GM10847 (cell line): ENCODE measurements around the gene ZFP91.

Experiments used
- POLR2A ChIP-seq: IDR thresholded peaks from 2 replicates; pipeline ENCODE4 v1.6.1; 2011; ENCODE audit not compliant: insufficient read length; ENCODE audit errors: extremely low read depth

Gene ZFP91

GRCh38 chr11:58617976-58618557 lies 39.2 kb downstream of the ZFP91 start:
- TF ChIP-seq POLR2A = no peak

DNA sequence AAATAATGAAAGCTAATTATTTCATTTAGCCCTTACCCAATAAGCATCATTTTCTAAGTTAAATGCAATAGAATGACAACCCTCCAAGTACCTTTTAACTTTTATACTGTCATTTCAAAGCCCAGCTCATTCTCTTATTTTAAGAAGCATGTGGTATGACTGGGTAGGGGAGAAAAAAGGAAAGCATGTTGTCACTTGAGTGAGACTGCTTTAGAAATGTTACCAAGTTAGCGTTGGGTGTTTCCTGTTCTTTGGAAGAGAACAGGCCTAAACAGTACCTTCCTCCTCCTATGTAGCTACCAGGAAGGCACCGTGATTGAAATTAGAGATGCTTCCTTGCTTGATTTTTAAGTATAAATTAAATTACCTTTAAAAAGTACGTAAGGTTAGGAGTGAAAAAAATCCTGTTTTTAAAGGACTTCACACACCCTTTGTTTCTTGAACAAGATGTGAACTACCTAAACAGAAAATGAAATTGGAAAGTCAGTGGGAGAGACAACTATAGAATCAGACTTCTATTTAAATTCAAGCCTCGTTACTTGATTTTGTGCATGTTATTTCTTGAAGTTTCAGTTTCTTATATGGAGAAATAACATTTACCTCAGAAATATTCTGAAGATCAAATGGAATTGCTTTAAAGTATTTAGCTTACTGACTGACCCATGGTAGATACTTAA lies 42.9 kb downstream of the ZFP91 start:
- no peak for TF ChIP-seq POLR2A

DNA sequence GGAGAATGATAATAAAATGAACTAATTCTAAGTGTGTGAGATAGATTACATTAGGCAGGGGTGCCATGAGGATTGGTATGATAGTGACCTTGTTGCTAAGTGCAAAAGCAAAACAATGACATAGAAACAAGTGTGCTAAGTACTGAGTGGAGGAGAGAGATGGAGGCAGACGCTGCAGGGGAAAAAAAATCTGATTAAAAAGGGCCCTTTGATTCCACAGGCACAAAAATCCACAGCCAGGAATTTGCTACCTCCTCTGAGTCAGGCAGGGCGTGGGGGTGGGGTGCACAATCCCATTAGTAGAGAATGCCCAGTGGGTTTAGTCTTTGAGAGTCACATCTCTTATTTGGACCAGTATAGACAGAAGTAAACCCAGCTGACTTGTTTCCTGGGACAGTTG lies 43.5 kb downstream of the ZFP91 start, which contains the start of gene CNTF:
CNTF (plus strand) TSS at position 322 of the 400 bp plus-strand sequence. CDS start 88 bp downstream, outside the sequence.
- TF ChIP-seq POLR2A = no peak

- no peak for TF ChIP-seq POLR2A
Observed at GRCh38 chr11:58625086-58625485, 46.2 kb downstream of the ZFP91 start.

GRCh38 chr11:58625826-58626460 lies 47.1 kb downstream of the ZFP91 start:
- no peak for TF ChIP-seq POLR2A

GRCh38 chr11:58626934-58627483 lies 48.1 kb downstream of the ZFP91 start:
- TF ChIP-seq POLR2A = no peak

- no peak for TF ChIP-seq POLR2A
Observed at GRCh38 chr11:58628446-58628845, 49.6 kb downstream of the ZFP91 start.

DNA sequence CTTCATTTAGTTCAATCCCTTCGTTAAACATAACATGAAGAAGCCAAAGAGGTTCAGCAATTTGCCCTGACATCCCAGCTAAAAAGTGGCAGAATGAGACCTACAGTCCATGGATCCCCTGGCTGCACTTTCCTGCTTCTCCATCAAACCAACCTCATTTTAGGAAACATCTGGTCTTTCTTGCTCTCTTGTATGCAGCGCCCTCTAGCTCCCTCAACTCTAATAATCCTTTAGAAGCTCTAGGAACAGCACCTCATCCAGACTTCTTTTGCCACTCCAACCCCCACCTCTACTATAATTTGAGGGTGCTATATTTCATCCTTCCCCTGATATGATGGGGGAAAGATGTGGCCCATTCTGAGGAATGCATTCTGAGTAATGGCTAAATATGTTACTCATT lies 51.0 kb downstream of the ZFP91 start:
- no peak for TF ChIP-seq POLR2A

DNA sequence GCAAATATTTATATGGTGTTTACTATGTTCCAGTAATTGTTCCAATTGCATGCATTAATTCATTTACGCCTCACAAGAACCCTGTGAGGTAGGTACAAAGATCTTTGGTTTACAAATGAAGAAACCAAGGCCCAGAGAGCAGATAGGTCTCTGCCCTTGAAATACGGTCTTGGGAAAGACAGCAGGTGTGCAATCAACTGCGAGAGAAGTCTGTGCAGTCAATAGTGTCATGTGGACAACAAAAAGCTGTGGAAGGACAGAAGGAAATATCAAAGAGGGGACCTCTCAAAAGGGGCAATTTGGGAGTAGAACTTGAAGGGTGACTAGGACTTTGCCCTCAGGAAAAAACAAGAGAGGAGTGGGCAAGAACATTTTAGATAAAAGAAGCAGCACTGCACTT lies 52.5 kb downstream of the ZFP91 start:
- no peak for TF ChIP-seq POLR2A

GRCh38 chr11:58632510-58632909 lies 53.6 kb downstream of the ZFP91 start:
- no peak for TF ChIP-seq POLR2A

GRCh38 chr11:58636587-58636986 lies 57.7 kb downstream of the ZFP91 start:
- no peak for TF ChIP-seq POLR2A

DNA sequence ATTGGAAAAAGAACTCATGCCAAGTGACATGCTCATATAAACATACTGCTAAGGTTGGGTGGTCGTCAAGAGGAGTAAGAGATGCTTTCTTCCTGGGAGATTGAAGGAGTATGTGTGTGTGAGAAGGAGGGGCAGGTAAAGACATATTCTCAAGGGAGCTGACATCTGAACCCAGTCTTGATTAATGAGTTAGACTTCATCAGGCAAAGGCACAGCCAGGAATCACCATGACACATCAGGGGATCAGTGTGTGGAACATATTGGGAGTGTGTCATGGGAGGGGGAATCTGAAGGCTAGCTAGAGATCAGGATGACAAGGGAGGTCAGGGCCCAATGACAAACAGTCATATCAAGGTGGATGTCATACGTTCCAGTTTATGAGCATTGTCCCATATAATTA lies 58.5 kb downstream of the ZFP91 start:
- TF ChIP-seq POLR2A = no peak

DNA sequence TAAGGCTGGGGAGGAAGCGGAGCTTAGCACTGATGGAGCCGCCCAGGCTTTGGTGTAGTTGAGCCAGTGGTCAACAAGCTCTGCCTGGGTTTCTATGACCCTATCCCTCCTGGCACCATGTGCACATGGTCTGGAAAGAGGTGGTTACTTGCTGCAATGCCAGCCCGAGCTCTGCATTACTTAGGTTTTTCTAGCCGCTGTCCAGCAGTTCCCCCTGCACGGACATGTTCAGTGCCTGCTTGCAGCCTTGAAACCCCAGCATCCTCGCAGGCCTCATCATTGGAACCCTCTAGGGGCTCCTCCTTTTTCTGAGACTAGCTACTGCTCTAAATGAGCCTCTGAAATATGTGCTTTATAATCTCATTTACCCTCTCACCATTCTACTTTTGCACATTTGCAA lies 60.2 kb downstream of the ZFP91 start:
- no peak for TF ChIP-seq POLR2A

- TF ChIP-seq POLR2A = no peak
Observed at GRCh38 chr11:58639669-58640068, 60.8 kb downstream of the ZFP91 start.

DNA sequence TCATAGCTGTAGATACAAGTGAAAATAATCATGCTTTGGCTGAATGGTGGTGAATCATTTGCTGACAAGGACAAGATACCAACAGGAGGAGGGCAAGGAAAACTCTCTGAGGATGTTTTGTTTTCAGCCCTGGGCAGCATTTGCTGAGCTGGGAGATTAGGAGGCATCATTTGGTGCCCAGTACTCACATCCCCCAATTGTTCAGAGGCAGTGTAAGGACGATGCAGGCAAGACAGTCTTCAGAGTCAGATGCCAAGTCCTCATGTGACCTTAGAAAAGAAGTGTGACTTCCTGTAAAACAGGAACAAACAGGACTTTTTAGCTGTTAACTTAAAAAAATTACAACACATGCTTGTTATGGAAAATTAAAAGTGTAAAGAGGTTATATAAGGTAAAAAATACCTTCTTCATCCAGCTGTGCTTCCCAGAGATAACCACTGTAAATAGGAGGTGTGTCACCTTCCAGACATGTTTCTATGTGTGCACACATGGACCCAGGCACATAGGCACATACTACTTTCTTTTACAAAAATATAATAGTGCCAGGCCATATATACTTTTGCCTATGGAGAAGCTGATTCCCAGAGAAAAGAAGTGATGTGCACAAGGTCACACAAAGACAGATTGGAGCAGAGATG lies 61.6 kb downstream of the ZFP91 start:
- TF ChIP-seq POLR2A = no peak

GRCh38 chr11:58641341-58641740 lies 62.5 kb downstream of the ZFP91 start:
- TF ChIP-seq POLR2A = no peak
